ENCODE measurements around the gene NOTCH4. TPM values are rescaled to one million over a fixed set of nuclear protein-coding genes. Genes with fewer than 3 reads are reported as not detected.

Gene NOTCH4
- total RNA-seq, 1 experiment from 2014 or later: 2.3 TPM

DNA sequence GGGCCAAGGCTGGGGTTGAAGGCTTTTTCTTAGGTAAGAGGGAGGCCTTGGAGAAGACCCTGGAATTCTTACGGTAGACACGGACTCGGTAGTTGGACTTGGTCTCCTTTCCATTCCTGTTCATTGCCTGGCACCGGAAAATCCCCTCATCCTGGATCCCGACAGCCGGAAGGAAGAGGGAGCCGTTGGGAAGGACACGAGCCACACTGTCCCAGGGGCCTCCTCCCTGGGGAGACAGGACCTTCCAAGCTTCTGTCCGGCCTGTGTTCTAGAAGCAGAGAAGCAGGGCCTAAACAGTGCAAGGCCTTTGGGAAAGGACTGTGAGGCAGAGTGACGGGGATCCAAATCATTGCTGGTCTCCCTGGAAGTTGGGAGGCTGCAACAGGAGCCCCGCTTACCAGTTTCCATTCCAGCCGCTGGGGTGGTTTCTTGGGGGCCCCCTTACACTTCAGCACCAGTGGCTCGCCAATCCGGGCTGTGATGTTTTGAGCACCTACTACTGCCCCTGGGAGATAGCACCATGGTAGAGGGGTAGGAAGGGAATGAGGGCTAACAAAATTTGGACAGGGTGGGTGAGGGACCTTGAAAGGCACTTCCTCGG is 40.3 kb downstream of the NOTCH4 start:
- Histone ChIP-seq H4K5ac (ENCODE audit: insufficient read length, low read depth, low read length) (no peak overlapping the region), H3K56ac (ENCODE audit: insufficient read length, low read depth, low read length) (no peak overlapping the region), H2BK120ac (ENCODE audit: low read depth, low read length, poor library complexity, severe bottlenecking) (no peak overlapping the region), H3K79me2 (ENCODE audit: insufficient read depth, low read length) (peaks cover 4% of the 10 kb centered on the region; the same call in 1 of the 2 replicates), H4K20me1 (ENCODE audit: control insufficient read depth, insufficient read depth, insufficient read length) (no peaks in the 10 kb centered on the region), H2AFZ (ENCODE audit: low read length) (no peak overlapping the region), H3K27ac (ENCODE audit: insufficient read length, low read depth, low read length) (no peak overlapping the region), H4K91ac (ENCODE audit: insufficient read length, low read depth, low read length) (no peak overlapping the region), H2BK5ac (ENCODE audit: insufficient read length, low read length) (no peak overlapping the region), H3K23me2 (ENCODE audit: insufficient read length, low read depth, low read length, poor library complexity, severe bottlenecking) (peaks cover 5% of the 10 kb centered on the region), H3K14ac (ENCODE audit: insufficient read depth, low read length) (no peak overlapping the region), H3K27me3 (ENCODE audit: insufficient read depth, low read length) (no peaks in the 10 kb centered on the region), H3K4me1 (ENCODE audit: insufficient read depth, low read length) (no peaks in the 10 kb centered on the region), H4K8ac (replicated peaks; ENCODE audit: insufficient read length, low read depth, low read length) (no peak overlapping the region), H2BK15ac (ENCODE audit: low read depth, low read length) (no peak overlapping the region), H2BK20ac (ENCODE audit: low read depth, low read length, poor library complexity, severe bottlenecking) (no peak overlapping the region), H3T11ph (ENCODE audit: low read length) (no peak overlapping the region), H2BK12ac (ENCODE audit: insufficient read length, low read depth, low read length) (no peak overlapping the region), H3K4ac (ENCODE audit: low read depth, low read length) (no peak overlapping the region), H3K9ac (ENCODE audit: extremely low read depth, insufficient read length, low read length) (no peak overlapping the region), H2AK5ac (ENCODE audit: insufficient read length, low read length) (no peak overlapping the region), H3K18ac (ENCODE audit: insufficient read length, low read depth, low read length) (no peak overlapping the region), H3K79me1 (ENCODE audit: insufficient read depth, low read depth, low read length, poor library complexity, severe bottlenecking) (no peaks in the 10 kb centered on the region), H3K4me2 (ENCODE audit: insufficient read depth, insufficient read length, low read length) (no peak overlapping the region), H3K23ac (ENCODE audit: insufficient read length, low read depth, low read length) (no peak overlapping the region), H3K9me3 (ENCODE audit: control insufficient read depth, low read depth, low read length) (no peaks in the 10 kb centered on the region)
- no CpG with 5 or more reads among the region's 15 CpGs for WGBS (ENCODE audit: extremely low coverage, insufficient read length, low lambda C conversion rate)
- no peak overlapping the region for H3K4me3 Mint-ChIP-seq
- H3K27me3 Mint-ChIP-seq (ENCODE audit: low read depth): no peaks in the 10 kb centered on the region; the same call in 1 of the 2 replicates
- H3K36me3 Mint-ChIP-seq (ENCODE audit: insufficient read depth in 1 of 3, low read depth in 3 of 3): peaks cover 34 to 82% (median 68%) of the 10 kb centered on the region in 3 experiments
- H3K27ac Mint-ChIP-seq: no peak overlapping the region; a peak in 2 of 7 replicates
- no peak for TF ChIP-seq CTCF (conservative IDR thresholded peaks at IDR 0.05)
- H3K4me1 Mint-ChIP-seq: peaks cover 18 to 32% of the 10 kb centered on the region in 2 experiments
- no peak for DNase-seq
- H3K9me3 Mint-ChIP-seq: no peaks in the 10 kb centered on the region; a peak in 1 of 5 replicates

All from H9 (cell line).